ENCODE results near the gene ZNF221. TPM values are rescaled to one million over a fixed set of nuclear protein-coding genes. Genes with fewer than 3 reads are reported as not detected.

Gene ZNF221
- total and polyA plus RNA-seq, 2 donors (not counting 3 experiments of a cell fraction or from before 2014, with no cell fraction given) = 1.4 to 4.2 TPM

GRCh38 chr19:43908659-43909058 lies 42.4 kb upstream of the ZNF221 start:
- no peaks in the 10 kb centered on the region for H3K9me1 ChIP-seq (replicated peaks; ENCODE audit: control insufficient read depth, extremely low read depth, insufficient read depth, low read length)
- H3K36me3 ChIP-seq (ENCODE audit: control insufficient read depth in 2 of 2, extremely low read depth in 1 of 2, insufficient read depth in 2 of 2, low read length in 2 of 2) = peaks cover 0 to 2% of the 10 kb centered on the region in 2 experiments
- BruUV-seq (replicated peaks) = no TSS peak
- no peak for TF ChIP-seq JUN (IDR thresholded peaks at IDR 0.05; ENCODE audit: borderline replicate concordance, insufficient read depth, insufficient read length, low read depth)
- TF ChIP-seq MYC (IDR thresholded peaks at IDR 0.05; ENCODE audit: low read depth, low read length) = no peak
- no peak for TF ChIP-seq GATA2 (IDR thresholded peaks at IDR 0.05; ENCODE audit: insufficient read depth, insufficient read length, low read depth, low read length)
- DNase-seq (ENCODE audit: low read depth, low spot score) = no peak
- CTCF ChIA-PET = no interaction called here
- H3K27ac ChIP-seq (ENCODE audit: insufficient read depth, low read depth, low read length) = no peak overlapping the region
- H3K4me2 ChIP-seq (ENCODE audit: insufficient read depth, low read length) = no peak overlapping the region
- FAIRE-seq = no peak
- POLR2A ChIA-PET = no interaction called here
- H3K4me1 ChIP-seq (ENCODE audit: control insufficient read depth, extremely low read depth, insufficient read depth, low read length) = no peaks in the 10 kb centered on the region
- no peak overlapping the region for H3K9ac ChIP-seq (replicated peaks; ENCODE audit: extremely low read depth, insufficient read depth, low read length)
- peaks cover 9% of the 10 kb centered on the region for H3K9me3 ChIP-seq (replicated peaks; ENCODE audit: control insufficient read depth, insufficient read depth, low read length)
- H3K79me2 ChIP-seq (ENCODE audit: control insufficient read depth, insufficient read depth, low read length) = no peaks in the 10 kb centered on the region
- H4K20me1 ChIP-seq (replicated peaks; ENCODE audit: control insufficient read depth, extremely low read depth, insufficient read depth, low read length) = no peaks in the 10 kb centered on the region
- no peaks in the 10 kb centered on the region for H3K27me3 ChIP-seq (ENCODE audit: control insufficient read depth in 2 of 2, insufficient read depth in 2 of 2, low read length in 2 of 2)
- dilution Hi-C loops (cut with MboI; ENCODE audit: extremely low pct_ligation_motif_present, low sequenced_read_pairs) (no loop called here), intact Hi-C loops (cut with micrococcal nuclease) (no loop called here)
- no peak overlapping the region for H3K4me3 ChIP-seq (replicated peaks in 1 of 3; ENCODE audit: insufficient read depth in 1 of 3, low read depth in 1 of 3, low read length in 3 of 3)
- H2AFZ ChIP-seq (ENCODE audit: low read depth, low read length) = no peak overlapping the region

- Histone ChIP-seq H3K27ac (ENCODE audit: insufficient read depth, low read depth, low read length) (no peak overlapping the region), H3K4me2 (ENCODE audit: insufficient read depth, low read length) (no peak overlapping the region), H3K9me1 (replicated peaks; ENCODE audit: control insufficient read depth, extremely low read depth, insufficient read depth, low read length) (no peaks in the 10 kb centered on the region), H4K20me1 (replicated peaks; ENCODE audit: control insufficient read depth, extremely low read depth, insufficient read depth, low read length) (no peaks in the 10 kb centered on the region), H3K4me3 (replicated peaks in 1 of 3; ENCODE audit: insufficient read depth in 1 of 3, low read depth in 1 of 3, low read length in 3 of 3) (no peak overlapping the region), H3K9me3 (replicated peaks; ENCODE audit: control insufficient read depth, insufficient read depth, low read length) (peaks cover 23% of the 10 kb centered on the region), H2AFZ (ENCODE audit: low read depth, low read length) (no peak overlapping the region), H3K36me3 (ENCODE audit: control insufficient read depth in 2 of 2, extremely low read depth in 1 of 2, insufficient read depth in 2 of 2, low read length in 2 of 2) (peaks cover 5 to 23% of the 10 kb centered on the region in 2 experiments), H3K4me1 (ENCODE audit: control insufficient read depth, extremely low read depth, insufficient read depth, low read length) (no peaks in the 10 kb centered on the region), H3K27me3 (ENCODE audit: control insufficient read depth in 2 of 2, insufficient read depth in 2 of 2, low read length in 2 of 2) (no peaks in the 10 kb centered on the region), H3K9ac (replicated peaks; ENCODE audit: extremely low read depth, insufficient read depth, low read length) (no peak overlapping the region), H3K79me2 (ENCODE audit: control insufficient read depth, insufficient read depth, low read length) (no peaks in the 10 kb centered on the region)
- CTCF ChIA-PET = no interaction called here
- FAIRE-seq = no peak
- TF ChIP-seq CTCF (IDR thresholded peaks at IDR 0.05; ENCODE audit: extremely low read depth in 1 of 2, insufficient read depth in 1 of 2, low read depth in 1 of 2, low read length in 2 of 2) (no peak), MYC (IDR thresholded peaks at IDR 0.05; ENCODE audit: low read depth, low read length) (no peak), FOS (IDR thresholded peaks at IDR 0.05; ENCODE audit: borderline replicate concordance, insufficient read depth, low read length) (no peak), JUN (IDR thresholded peaks at IDR 0.05; ENCODE audit: borderline replicate concordance, insufficient read depth, insufficient read length, low read depth) (no peak), MAX (IDR thresholded peaks at IDR 0.05; ENCODE audit: insufficient read depth, insufficient read length) (no peak), POLR2AphosphoS5 (IDR thresholded peaks at IDR 0.05; ENCODE audit: insufficient read depth, low read depth, low read length) (no peak), GATA2 (IDR thresholded peaks at IDR 0.05; ENCODE audit: insufficient read depth, insufficient read length, low read depth, low read length) (no peak), POLR2A (IDR thresholded peaks at IDR 0.05; ENCODE audit: low read depth, low read length) (no peak), EZH2 (IDR thresholded peaks at IDR 0.05; ENCODE audit: borderline replicate concordance, low read depth, low read length, severe bottlenecking) (no peak)
- POLR2A ChIA-PET = no interaction called here
- BruUV-seq (replicated peaks) = no TSS peak
- dilution Hi-C loops (cut with MboI; ENCODE audit: extremely low pct_ligation_motif_present, low sequenced_read_pairs) (no loop called here), intact Hi-C loops (cut with micrococcal nuclease) (no loop called here)
- no peak for DNase-seq (ENCODE audit: low read depth, low spot score)
These were observed 40.1 kb upstream of the ZNF221 start for GRCh38 chr19:43910884-43911283.
